Testis (tissue), 3 donors: Measurements from ENCODE around the gene OGFOD3. TPM values are rescaled to one million over a fixed set of nuclear protein-coding genes. Genes with fewer than 3 reads are reported as not detected.

ENCODE experiments used
- DNase-seq: peaks from one replicate; pipeline ENCODE4 v3.0.0-alpha.2; 2019
- H3K27ac ChIP-seq, 2 donors: fragments of 200-600 bp; sonication (generic); one replicate each; pipeline ENCODE4 v1.5.1; 2019
- H3K27me3 ChIP-seq: fragments of 200-600 bp; sonication (generic); one replicate; pipeline ENCODE4 v1.5.1; 2019
- H3K36me3 ChIP-seq: fragments of 200-600 bp; sonication (generic); one replicate; pipeline ENCODE4 v1.5.1; 2017; ENCODE audit warnings: low read depth; ENCODE audit errors: missing control alignments
- H3K4me1 ChIP-seq: fragments of 200-600 bp; sonication (generic); one replicate; pipeline ENCODE4 v1.5.1; 2019
- H3K4me3 ChIP-seq, 2 donors: fragments of 200-600 bp; sonication (generic); one replicate each; pipeline ENCODE4 v1.5.1; 2017 to 2019
- H3K9me3 ChIP-seq: fragments of 200-600 bp; sonication (generic); one replicate; pipeline ENCODE4 v1.5.1; 2017
- CTCF ChIP-seq, 3 experiments: fragments of 450-650 bp in 2 of 3; fragments of 200-600 bp in 1 of 3; sonication (generic) in 1 of 3; IDR thresholded peaks; one replicate each; pipeline ENCODE4 v1.5.1; 2016 to 2019; ENCODE audit warnings: antibody characterized with exemption in 3 of 3, mild to moderate bottlenecking in 2 of 3, moderate library complexity in 1 of 3
- POLR2A ChIP-seq: fragments of 450-650 bp; IDR thresholded peaks from one replicate; pipeline ENCODE4 v1.6.1; 2017; ENCODE audit warnings: antibody characterized with exemption, mild to moderate bottlenecking, moderate library complexity
- WGBS, 2 donors: methylation state at CpG; one replicate each; pipeline ENCODE4 v1.1.5; 2018; 5-methylcytosine and 5-hydroxymethylcytosine counted together
- intact Hi-C: fragments of 100-400 bp; cut with DNase I; formaldehyde crosslinking; loops from one replicate; pipeline ENCODE4 v1.15.1; 2023; ENCODE audit warnings: low total_unique reads
- polyA plus RNA-seq: library from polyadenylated mRNA; stranded (reverse); fragments of 350-450 nt; fragmentation: Illumina TruSeq; extraction: RNeasy Lipid Tissue Mini Kit (QIAGEN cat#74804); gene quantifications from one replicate; pipeline ENCODE4 v1.2.3, GENCODE V29; 2014; ENCODE audit warnings: low read depth, low replicate concordance; ENCODE audit not compliant: insufficient read depth
- total RNA-seq, 2 donors: library from RNA; depleted of rRNA; stranded (reverse); fragments of >200 nt; gene quantifications; one replicate each; pipeline ENCODE4 v1.2.3, GENCODE V29; 2016

The OGFOD3 gene
- total and polyA plus RNA-seq, 3 donors from 2014 or later = 19.6 to 37.4 (median 28.9) TPM

GRCh38 chr17:82446649-82447048, 28.3 kb upstream of the OGFOD3 start:
- H3K27me3 ChIP-seq = no peaks in the 10 kb centered on the region
- DNase-seq = peak; percentile 63
- H3K27ac ChIP-seq = no peak overlapping the region
- H3K36me3 ChIP-seq = no peaks in the 10 kb centered on the region
- no peak overlapping the region for H3K4me3 ChIP-seq
- intact Hi-C loops = no loop called here
- H3K4me1 ChIP-seq = peaks cover 62% of the 10 kb centered on the region
- TF ChIP-seq CTCF (IDR thresholded peaks at IDR 0.05) (no peak), POLR2A (no peak)
- WGBS, 2 donors = 76 to 100% methylated on average over 1 to 12 of the region's 12 CpGs
- H3K9me3 ChIP-seq = no peaks in the 10 kb centered on the region

- H3K9me3 ChIP-seq = no peaks in the 10 kb centered on the region
- no peak for DNase-seq
- 86 to 94% methylated on average over 15 of the region's 15 CpGs for WGBS, 2 donors
- TF ChIP-seq POLR2A (no peak), CTCF (IDR thresholded peaks at IDR 0.05) (no peak)
- H3K4me3 ChIP-seq = no peak overlapping the region
- no peaks in the 10 kb centered on the region for H3K36me3 ChIP-seq
- H3K27ac ChIP-seq = peak overlapping the region in 1 of 2 donors; percentile 24
- intact Hi-C loops = no loop called here
- H3K27me3 ChIP-seq = no peaks in the 10 kb centered on the region
- peaks cover 56% of the 10 kb centered on the region for H3K4me1 ChIP-seq
These were observed 27.7 kb upstream of the OGFOD3 start for GRCh38 chr17:82446124-82446523.

GRCh38 chr17:82445542-82445941, 27.2 kb upstream of the OGFOD3 start:
- Histone ChIP-seq H3K27ac (peak overlapping the region; percentile 24 to 61), H3K4me3 (no peak overlapping the region), H3K27me3 (no peaks in the 10 kb centered on the region), H3K4me1 (peaks cover 55% of the 10 kb centered on the region), H3K36me3 (no peaks in the 10 kb centered on the region), H3K9me3 (no peaks in the 10 kb centered on the region)
- TF ChIP-seq POLR2A (no peak), CTCF (IDR thresholded peaks at IDR 0.05) (no peak)
- no peak for DNase-seq
- 74 to 84% methylated on average over 6 to 13 of the region's 13 CpGs for WGBS, 2 donors
- intact Hi-C loops = no loop called here

GRCh38 chr17:82444941-82445521, 26.6 kb upstream of the OGFOD3 start:
- no peak for DNase-seq
- Histone ChIP-seq H3K9me3 (no peaks in the 10 kb centered on the region), H3K36me3 (no peaks in the 10 kb centered on the region), H3K27ac (peak overlapping the region; percentile 24 to 61), H3K4me3 (no peak overlapping the region), H3K4me1 (peaks cover 55% of the 10 kb centered on the region), H3K27me3 (no peaks in the 10 kb centered on the region)
- intact Hi-C loops = no loop called here
- WGBS, 2 donors = 54 to 56% methylated on average over 6 to 19 of the region's 19 CpGs
- TF ChIP-seq POLR2A = no peak
- no peak for TF ChIP-seq CTCF (IDR thresholded peaks at IDR 0.05)

- 88 to 90% methylated on average over 25 to 35 of the region's 35 CpGs for WGBS, 2 donors
- intact Hi-C loops = no loop called here
- Histone ChIP-seq H3K27ac (peak overlapping the region in 1 of 2 donors; percentile 62), H3K4me3 (no peak overlapping the region), H3K27me3 (no peaks in the 10 kb centered on the region), H3K4me1 (peaks cover 49% of the 10 kb centered on the region), H3K9me3 (no peaks in the 10 kb centered on the region), H3K36me3 (no peaks in the 10 kb centered on the region)
- no peak for DNase-seq
- TF ChIP-seq POLR2A (no peak), CTCF (IDR thresholded peaks at IDR 0.05) (no peak)
These were observed 26.0 kb upstream of the OGFOD3 start for GRCh38 chr17:82444284-82444893.
